NCI-H146 treated with DMSO at 0.1 percent for 48 hours (cell line): ENCODE measurements around the gene LIX1L.
"Not testable (repeated sequence)": the region's sequence is repeated elsewhere in the genome, so short reads cannot be mapped to it uniquely, and the experiment has no call there.

Source experiments
- DNase-seq: peaks from one replicate; lab custom pipeline; 2025; ENCODE audit not compliant: unreplicated experiment; lab: John Stamatoyannopoulos, UW

Gene LIX1L

DNA sequence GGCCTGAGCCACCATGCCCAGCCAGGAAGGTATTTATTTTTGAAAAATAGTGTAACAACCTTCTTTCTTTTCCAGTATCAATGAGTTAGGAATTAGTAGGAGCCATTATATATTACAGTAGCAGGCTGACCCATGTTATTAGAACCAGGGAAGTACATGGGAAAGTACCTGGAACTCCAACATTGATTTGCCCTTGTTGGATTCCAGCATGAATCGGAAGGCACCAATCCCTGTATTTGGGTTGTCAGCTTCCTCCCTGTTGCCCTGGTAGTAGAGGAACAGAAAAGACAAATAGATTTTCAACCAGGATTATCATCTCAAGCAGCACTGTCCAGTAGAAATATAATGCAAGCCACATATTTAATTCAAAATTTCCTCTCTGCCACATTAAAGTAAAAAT lies 20.4 kb downstream of the LIX1L start:
- no peak for DNase-seq

DNA sequence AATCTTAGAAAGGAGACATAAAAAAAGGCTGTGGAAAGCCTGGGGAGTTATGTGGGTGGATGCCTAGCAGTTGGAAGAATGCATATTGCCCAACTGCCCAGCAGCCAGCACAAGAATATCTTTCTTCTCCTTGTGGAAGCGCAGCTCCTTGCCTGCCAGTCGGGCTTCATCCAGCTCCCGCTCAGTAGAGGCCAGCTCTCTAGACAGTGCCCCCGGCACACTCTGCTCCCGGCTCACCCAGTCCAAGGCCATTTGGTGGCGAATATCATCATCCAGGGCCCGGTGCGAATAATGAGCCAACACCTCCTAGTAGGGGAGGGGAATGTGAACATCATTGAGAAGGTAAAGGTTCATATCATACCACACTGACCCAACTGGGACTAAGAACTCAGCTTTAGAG lies 21.6 kb downstream of the LIX1L start:
- no peak for DNase-seq

DNA sequence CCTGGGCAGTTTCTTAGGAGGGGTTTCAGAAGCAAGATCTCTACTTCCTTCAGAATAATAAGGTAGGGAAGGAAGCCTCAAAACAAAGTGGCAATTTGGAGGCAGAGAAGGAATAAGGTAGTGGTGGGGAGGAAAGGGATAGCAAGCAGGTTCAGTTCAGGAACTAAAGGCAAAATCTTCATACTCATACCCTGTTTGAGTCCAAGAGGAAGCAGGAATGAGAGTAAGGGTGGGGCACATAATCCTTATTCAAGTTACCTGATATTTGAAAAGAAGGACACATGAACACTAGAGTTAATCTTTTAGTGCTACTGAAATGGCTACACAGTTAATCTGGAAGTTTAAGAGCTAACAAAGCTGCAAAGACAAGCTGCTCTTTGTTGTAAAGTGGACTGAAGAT lies 22.1 kb downstream of the LIX1L start:
- no peak for DNase-seq

DNA sequence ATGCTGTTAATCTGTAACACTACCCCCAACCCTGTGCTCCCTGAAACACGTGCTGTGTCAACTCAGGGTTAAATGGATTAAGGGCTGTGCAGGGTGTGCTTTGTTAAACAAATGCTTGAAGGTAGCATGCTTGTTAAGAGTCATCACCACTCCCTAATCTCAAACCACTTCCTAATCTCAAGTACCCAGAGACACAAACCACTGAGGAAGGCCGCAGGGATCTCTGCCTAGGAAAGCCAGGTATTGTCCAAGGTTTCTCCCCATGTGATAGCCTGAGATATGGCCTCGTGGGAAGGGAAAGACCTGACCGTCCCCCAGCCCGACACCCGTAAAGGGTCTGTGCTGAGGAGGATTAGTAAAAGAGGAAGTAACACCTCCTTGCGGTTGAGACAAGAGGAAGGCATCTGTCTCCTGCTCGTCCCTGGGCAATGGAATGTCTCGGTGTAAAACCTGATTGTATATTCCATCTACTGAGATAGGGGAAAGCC lies 25.3 kb downstream of the LIX1L start:
- DNase-seq = not testable (repeated sequence)

DNA sequence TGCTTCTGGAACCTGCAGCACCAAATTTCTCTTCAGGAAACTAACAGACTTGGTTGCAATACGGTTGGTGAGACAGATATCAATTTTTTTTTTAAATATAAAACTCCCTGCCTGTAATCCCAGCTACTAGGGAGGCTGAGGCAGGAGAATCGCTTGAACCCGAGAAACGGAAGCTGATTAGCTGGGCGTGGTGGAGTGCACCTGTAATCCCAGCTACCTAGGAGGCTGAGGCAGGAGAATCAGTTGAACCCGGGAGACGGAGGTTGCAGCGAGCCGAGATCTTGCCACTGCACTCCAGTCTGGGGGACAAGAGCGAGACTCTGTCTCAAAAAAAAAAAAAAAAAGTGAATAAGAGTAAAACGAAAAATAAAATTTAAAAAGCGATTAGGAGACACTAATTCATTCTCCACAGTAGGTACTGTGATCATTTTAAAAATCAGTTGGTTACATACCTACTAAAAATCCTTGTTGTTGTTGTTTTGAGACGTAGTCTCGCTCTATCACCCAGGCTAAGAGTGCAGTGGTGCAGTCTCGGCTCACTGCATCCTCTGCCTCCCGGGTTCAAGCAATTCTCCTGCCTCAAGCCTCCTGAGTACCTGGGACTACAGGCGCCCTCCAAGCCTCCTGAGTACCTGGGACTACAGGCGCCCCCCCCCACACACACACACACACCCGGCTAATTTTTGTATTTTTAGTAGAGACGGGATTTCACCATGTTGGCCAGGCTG lies 29.7 kb downstream of the LIX1L start:
- DNase-seq = no peak

DNA sequence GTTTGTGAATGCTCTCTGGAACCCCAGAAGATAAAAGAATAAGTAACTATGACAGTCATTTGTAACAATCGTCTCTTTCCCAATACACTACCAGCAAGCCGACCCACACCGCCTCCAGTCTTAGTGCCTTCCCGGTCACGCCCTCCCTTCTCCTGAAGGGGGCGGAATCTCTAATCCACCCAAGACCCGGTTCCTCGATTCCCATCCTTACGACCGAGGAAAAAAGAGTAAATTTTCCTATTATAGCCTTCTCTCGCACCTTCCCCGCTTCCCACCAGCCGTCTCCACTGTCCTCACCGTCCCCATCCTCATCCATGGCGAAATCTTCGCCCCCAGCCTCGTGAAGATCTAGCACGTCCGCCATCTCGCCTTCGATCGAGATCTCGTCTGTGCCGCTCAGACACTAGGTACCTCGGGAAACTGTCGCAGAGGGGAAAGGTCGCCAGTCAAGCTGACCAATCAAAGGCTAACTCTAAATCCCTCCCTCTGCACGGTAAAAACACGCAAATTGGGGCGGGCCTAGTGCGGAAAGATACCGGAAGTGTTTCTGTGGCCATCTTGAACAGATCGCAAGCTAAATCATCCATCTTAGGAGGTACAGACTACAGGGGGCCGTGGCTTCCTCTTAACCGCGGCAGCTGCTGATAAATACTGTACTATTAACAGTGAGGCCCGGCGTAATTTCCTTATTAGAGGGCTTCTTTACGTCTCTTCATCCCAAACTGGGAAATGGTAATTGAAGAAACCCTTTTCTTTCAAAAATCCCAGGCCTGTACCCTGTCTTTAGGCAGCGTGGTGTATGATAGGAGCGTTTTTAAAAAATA lies 30.5 kb downstream of the LIX1L start, which contains the start of gene RBM8A:
RBM8A (minus strand) TSS at position 422 of the 824 bp plus-strand sequence; CDS start at position 364, 58 bp downstream.
- DNase-seq = peak; percentile 98

DNA sequence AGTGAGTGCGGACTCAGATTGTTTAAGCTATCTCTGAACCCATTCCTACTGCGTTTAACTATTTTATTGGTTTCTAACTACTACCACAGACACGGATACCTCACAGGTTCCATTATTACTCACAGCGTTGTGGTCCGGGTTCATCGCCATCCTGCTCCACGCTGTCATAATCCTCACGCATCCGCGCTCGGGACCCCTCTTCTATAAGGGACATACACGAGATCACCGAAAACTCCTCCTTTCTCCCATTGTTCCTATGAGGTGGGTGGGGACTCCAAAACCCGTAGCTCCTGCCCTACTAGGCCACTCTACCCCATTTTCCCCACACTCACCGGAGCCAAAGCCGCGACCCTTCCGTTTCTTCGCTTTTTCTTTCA lies 31.1 kb downstream of the LIX1L start:
- DNase-seq = no peak

DNA sequence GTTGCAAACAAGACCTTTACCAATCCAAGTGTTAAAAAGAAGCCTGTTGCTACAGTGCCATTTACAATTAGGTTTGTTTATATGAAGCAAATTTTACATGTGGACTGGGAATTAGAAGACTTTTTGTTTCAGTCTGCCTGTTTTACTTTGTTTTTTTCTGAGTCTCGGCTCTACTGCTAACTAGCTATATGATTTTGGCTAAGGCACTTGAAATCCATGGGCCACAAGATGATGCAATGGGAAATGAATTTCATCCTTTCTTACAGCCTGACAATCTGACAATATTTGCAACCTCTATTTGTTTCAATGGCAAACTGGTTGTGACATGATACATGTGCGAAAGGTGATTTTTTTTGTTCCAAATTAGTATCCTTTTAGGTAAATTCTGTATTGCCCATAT lies 35.6 kb downstream of the LIX1L start:
- no peak for DNase-seq

DNA sequence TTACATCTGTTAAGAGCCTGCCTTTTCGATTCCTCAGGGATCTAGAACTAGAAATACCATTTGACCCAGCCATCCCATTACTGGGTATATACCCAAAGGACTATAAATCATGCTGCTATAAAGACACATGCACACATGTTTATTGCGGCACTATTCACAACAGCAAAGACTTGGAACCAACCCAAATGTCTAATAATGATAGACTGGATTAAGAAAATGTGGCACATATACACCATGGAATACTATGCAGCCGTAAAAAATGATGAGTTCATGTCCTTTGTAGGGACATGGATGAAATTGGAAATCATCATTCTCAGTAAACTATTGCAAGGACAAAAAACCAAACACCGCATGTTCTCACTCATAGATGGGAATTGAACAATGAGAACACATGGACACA lies 37.5 kb downstream of the LIX1L start:
- DNase-seq = not testable (repeated sequence)

DNA sequence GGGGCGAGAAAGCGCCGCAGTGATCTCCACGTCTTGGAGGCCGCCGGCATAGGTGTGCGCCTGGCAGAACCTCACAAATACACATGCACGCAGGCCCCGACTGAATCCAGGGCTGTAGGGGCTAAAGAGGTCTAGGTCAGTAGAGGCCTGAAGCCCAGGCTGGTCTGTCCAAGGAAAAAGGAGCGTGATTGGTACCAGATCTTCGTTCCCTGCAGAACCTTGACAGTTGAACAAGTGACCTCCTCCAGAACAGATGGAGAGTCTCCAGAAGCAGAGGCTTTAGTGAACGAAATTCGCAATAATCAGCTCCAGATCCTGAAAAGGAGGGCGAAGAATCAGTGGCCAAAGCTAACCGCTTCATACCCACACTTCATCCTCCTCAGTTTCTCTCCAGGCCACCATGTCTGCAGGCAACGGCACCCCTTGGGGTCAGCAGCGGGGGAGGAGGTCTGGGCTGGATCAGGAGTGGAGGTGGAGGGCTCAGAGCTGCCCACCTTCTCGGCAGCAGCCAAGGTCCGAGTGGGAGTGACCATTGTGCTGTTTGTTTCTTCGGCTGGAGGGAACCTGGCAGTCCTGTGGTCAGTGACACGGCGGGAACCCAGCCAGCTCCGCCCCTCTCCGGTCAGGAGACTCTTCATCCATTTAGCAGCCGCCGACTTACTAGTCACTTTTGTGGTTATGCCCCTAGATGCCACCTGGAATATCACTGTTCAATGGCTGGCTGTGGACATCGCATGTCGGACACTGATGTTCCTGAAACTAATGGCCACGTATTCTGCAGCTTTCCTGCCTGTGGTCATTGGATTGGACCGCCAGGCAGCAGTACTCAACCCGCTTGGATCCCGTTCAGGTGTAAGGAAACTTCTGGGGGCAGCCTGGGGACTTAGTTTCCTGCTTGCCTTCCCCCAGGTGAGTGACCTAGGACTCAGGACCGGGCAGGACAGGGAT lies 38.6 kb downstream of the LIX1L start:
- peak; percentile 69 for DNase-seq

DNA sequence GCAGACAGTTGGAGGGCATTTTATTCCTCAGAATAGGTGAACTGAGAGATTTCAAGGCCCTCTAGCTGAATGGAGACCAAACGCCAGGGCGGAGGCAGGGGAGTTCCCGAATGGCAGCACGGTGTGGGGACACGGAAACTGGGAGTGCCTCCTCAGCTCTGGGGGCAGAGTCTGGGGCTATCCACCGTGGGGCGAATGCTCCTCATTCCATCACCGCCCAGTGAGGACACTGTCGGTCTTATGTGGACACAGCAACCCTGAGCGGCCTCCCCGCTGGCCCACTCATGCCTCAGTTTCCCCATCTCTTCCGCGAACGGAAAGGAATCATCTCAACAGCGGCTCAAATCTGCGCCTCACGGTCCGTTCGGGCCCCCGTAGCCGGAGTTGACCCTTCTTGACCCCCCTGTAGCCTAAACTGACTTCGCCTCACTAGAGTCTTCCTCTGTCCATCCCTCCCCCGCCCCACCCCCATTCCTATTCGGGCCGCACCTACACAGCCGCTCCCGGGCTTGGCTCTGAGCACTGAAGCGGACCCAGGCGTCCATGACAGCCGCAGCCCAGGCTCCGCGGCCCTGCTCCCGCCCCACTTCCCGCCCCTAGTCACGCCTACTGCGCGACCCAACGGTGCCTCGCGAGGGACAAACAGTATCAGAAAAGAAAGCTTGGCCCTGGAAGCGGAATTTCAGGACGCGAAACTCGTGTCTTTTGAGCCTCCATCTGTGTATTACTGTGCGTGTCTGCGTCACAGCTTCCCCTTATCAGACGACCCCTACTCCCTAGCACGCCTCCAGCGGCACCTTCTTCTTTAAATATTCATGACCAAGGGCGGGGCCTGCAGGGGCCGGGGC lies 39.4 kb downstream of the LIX1L start, which contains the start of gene PEX11B:
PEX11B (minus strand) TSS at position 574 of the 848 bp plus-strand sequence; CDS start at position 545, 29 bp downstream.
- peak; percentile 65 for DNase-seq

DNA sequence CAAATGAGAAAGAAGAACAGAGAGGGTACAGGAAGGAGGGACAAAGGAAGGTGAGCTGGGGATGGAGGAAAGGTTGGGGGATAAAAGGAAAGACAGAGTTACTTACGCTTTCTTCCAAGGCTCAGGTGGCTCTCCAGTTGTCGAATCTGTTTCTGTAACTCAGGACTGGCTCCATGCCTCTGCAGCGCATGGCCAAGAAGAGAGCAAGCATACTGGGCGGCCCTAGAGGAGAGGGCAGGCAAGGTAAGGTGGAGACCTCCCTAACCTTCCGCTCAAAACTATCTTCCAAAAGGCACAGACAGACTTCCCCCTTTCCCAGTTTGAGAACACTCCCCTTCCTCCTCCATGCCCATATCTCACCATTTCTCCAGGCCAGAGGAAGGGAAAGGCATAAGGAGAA lies 40.2 kb downstream of the LIX1L start:
- no peak for DNase-seq

DNA sequence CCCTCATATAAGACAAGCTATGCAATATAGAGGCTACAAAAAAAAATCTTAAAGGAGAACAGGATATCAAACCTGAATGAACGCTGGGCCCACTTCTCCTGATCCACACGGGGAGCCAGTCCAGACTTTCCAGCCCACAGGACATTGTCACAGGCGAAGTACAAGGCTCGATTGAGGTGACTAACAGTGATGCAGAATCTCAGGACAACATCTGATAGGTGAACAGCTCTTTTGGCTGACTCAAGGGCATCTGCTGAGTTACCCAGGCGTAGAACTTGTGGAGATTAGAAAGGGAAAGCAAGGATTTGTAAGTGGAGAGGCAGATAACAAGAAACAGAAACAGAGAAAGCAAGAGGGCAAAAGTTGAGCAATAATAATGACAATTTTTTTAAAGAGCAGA lies 41.1 kb downstream of the LIX1L start:
- DNase-seq = no peak

DNA sequence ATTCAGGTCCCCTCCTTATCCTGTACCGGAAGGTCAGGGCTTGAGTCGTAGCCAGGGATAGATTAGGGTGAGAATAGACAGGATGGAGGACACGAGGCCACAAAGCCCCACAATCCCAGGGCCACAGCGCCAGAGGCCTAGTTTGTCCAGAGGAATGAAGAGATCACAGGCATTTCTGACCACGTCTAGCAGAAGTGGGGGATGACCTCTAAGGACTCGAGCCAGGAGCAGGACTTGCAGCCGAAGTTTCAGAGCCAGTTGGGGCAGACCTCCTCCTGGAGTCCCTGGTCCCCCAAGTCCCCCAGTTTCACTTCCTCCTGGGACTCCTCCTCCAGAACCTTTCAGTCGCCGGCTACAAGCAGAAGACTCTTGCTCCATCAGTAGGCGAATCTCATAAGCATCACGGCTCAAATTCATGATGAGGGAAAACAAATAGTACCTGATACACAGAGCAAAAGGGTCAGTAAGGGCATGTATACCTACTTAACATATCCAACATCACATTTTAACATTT lies 45.6 kb downstream of the LIX1L start:
- DNase-seq = no peak

DNA sequence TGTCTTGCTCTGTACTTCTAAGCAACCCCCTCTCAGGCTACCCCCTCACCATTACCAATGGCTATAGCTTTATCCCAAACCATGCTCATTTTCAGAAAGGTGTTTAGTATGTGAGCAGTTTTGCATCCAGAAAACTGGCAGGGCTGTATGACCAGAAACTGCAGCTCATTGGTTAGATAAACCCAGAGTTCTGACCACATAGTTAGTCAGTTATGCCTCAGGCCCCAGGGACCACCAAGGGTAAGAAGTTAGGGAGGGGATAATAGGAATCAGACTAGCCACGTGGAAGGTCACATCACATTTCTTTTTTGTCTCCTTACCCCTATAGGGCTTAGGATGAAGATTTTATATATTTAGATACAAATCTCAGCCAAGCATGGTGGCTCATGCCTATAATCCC lies 49.2 kb downstream of the LIX1L start:
- no peak for DNase-seq

DNA sequence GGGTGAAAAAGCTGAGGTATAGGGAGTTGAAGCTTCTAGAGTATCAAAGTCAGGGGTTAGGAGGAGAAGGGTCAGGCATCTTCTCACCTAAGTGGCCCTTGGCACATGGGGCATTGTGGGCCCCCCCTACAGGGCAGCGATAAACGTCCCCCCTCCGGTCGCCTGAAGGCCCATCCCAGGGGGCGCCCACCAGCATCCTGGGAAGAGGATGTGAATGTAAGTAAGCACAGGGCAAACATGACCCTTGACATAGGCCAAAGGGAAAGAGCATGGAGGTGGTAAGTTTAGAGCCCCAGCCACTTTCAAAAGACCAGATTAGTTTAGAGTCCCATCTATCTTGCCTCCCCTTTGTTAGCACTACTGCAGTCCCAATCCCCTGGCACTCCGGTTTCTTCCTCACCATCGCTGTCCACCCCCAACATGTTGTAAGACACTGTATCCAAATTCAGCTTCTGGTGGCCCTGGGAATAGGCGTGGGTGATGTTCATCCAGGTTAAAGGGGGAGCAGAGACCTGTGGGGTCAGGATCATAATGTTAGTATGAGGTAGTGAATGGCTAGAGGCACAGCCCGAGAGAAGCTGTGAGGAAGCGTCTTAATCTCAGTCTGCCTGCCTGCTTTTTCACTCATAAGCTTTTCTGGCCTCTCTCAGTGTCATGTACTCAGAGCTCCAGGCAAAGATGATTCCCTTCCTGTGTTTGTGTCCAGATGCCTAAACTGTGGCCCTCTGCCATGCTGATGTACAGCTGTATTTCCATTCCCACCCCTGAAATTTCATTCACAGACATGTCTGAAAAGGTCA lies 50.7 kb downstream of the LIX1L start:
- DNase-seq = no peak

DNA sequence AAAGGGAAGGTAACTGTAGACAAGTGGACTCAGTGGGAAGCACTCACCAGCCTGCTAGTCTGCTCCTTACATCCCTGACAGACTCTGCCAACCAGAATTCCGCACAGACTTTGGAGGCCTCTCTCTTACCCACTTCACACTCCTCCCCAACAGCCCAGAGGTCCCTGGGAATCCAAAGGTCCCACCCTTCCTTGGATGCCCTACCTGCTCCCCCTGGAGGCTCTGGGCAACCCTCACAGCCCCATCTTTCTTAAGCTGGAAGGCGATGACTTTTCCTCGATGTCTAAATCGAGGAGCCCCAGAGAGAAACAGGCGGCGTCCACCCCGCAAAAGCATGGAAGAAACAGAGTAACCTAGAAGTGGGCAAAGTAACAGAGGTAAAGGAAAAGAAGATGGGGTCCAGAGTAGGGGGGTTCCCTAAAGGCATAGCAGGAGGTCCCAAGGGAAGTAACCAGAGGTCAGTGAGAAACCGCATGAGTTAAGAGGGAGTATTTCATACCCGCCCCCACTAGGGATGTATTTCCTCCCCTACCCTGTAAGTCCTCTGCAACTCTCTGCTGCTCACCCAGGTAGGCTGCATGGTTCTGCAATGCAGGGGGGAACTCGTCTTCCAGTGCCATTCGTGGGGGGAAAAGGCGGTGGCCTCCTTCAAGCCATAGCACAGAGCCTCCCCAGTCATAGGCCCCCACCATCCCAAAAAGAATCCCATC lies 56.4 kb downstream of the LIX1L start:
- no peak for DNase-seq

DNA sequence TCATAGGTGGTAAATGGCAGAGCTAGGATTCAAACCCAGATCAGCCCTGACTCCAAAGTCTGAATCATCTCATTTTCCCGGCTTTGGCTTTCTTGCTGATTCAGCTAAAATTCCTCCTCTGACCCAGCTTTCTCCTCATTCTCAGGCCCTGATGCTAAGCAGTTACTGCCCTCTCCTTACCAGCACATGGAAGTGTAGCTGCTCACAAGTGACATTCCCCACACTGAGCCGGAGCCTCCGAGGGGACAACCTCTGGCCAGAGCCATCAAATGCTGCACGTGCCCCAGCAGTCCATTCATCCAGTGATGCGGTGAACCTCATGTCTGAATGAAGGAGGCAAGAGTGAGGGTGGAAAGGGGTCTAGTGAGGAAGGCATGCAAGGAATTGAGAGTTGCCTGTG lies 59.1 kb downstream of the LIX1L start:
- no peak for DNase-seq
